Lower leg skin (tissue), 4 donors: ENCODE data around the gene FOSB. TPM values are rescaled to one million over a fixed set of nuclear protein-coding genes. Genes with fewer than 3 reads are reported as not detected.

Source experiments
- DNase-seq, 2 donors: peaks; one replicate each; pipeline ENCODE4 v3.0.0-alpha.2; 2019; ENCODE audit warnings: low spot score in 2 of 2
- H3K4me3 ChIP-seq: fragments of 200-600 bp; sonication (generic); 2 replicates; pipeline ENCODE4 v1.5.1; 2017; ENCODE audit warnings: mild to moderate bottlenecking, low read depth; ENCODE audit not compliant: poor library complexity, severe bottlenecking
- CTCF ChIP-seq, 3 donors: fragments of 450-650 bp; IDR thresholded peaks; one replicate each; pipeline ENCODE4 v1.5.1; 2016; ENCODE audit warnings: antibody characterized with exemption in 3 of 3, mild to moderate bottlenecking in 3 of 3, moderate library complexity in 2 of 3
- POLR2A ChIP-seq, 2 donors: fragments of 450-650 bp; IDR thresholded peaks; one replicate each; pipeline ENCODE4 v1.6.1; 2016 to 2017; ENCODE audit warnings: antibody characterized with exemption in 2 of 2, mild to moderate bottlenecking in 1 of 2, moderate library complexity in 1 of 2
- WGBS, 2 donors: methylation state at CpG; one replicate each; pipeline ENCODE4 v1.1.5; 2018; 5-methylcytosine and 5-hydroxymethylcytosine counted together
- intact Hi-C: fragments of 100-400 bp; cut with DNase I; formaldehyde crosslinking; loops from one replicate; pipeline ENCODE4 v1.15.0; 2023; ENCODE audit warnings: low total_unique reads
- total RNA-seq, 4 donors: library from RNA; depleted of rRNA; stranded (reverse); fragments of >200 nt; gene quantifications; one replicate each; pipeline ENCODE4 v1.1.0, GENCODE V29; 2016

FOSB gene
- total RNA-seq, 4 donors from 2014 or later = 5.9 to 18.2 (median 11.2) TPM

- no peak for DNase-seq
These were observed 971 bp downstream of the FOSB start for GRCh38 chr19:45468803-45469131.

GRCh38 chr19:45469132-45469944, 1.5 kb downstream of the FOSB start:
- 0 to 1% methylated on average over 53 to 66 of the region's 66 CpGs for WGBS, 2 donors
- H3K4me3 ChIP-seq = peak overlapping the region; percentile 34
- TF ChIP-seq POLR2A (IDR thresholded peaks at IDR 0.05) (peak in 1 of 2 donors; percentile 41), CTCF (IDR thresholded peaks at IDR 0.05) (no peak)
- intact Hi-C loops = no loop called here
- peak; percentile 93 to 99 for DNase-seq

More at GRCh38 chr19:45468803-45469131, 971 bp downstream of the FOSB start:
- TF ChIP-seq POLR2A (IDR thresholded peaks at IDR 0.05) = no peak
- TF ChIP-seq CTCF (IDR thresholded peaks at IDR 0.05) = no peak
- peak overlapping the region; percentile 20 for H3K4me3 ChIP-seq
- intact Hi-C loops = no loop called here
- 1% methylated on average over 17 to 19 of the region's 19 CpGs for WGBS, 2 donors

- DNase-seq = no peak
- no peak overlapping the region for H3K4me3 ChIP-seq
- TF ChIP-seq CTCF (IDR thresholded peaks at IDR 0.05) (no peak), POLR2A (IDR thresholded peaks at IDR 0.05) (no peak)
- intact Hi-C loops = no loop called here
- WGBS, 2 donors = 32 to 33% methylated on average over 32 to 33 of the region's 33 CpGs
These were observed 2.4 kb downstream of the FOSB start for GRCh38 chr19:45469945-45470761.

GRCh38 chr19:45470762-45471081, 2.9 kb downstream of the FOSB start:
- intact Hi-C loops = no loop called here
- DNase-seq = no peak
- no peak overlapping the region for H3K4me3 ChIP-seq
- no peak for TF ChIP-seq CTCF (IDR thresholded peaks at IDR 0.05)
- TF ChIP-seq POLR2A (IDR thresholded peaks at IDR 0.05) = no peak
- 92 to 95% methylated on average over 11 to 15 of the region's 15 CpGs for WGBS, 2 donors

- TF ChIP-seq CTCF (IDR thresholded peaks at IDR 0.05) = no peak
- TF ChIP-seq POLR2A (IDR thresholded peaks at IDR 0.05) = no peak
- WGBS, 2 donors = 88 to 89% methylated on average over 16 of the region's 16 CpGs
- intact Hi-C loops = no loop called here
- H3K4me3 ChIP-seq = no peak overlapping the region
- no peak for DNase-seq
These were observed 3.5 kb downstream of the FOSB start for GRCh38 chr19:45471111-45471930.
